DND-41 (cell line): ENCODE measurements around the gene CLSTN2.

Experiments used
- EZH2 ChIP-seq: IDR thresholded peaks from 3 replicates; pipeline ENCODE4 v1.6.1; 2012; ENCODE audit warnings: borderline replicate concordance, low read depth, mild to moderate bottlenecking, moderate library complexity, low read length, inconsistent platforms; ENCODE audit not compliant: severe bottlenecking
- TF ChIP-seq, protein P1 (sequence below): IDR thresholded peaks from 2 replicates; pipeline ENCODE4 v1.5.1; 2012; ENCODE audit warnings: borderline replicate concordance, low read length, moderate library complexity, mild to moderate bottlenecking; ENCODE audit not compliant: poor library complexity, severe bottlenecking; ENCODE audit errors: extremely low read depth

DNA sequence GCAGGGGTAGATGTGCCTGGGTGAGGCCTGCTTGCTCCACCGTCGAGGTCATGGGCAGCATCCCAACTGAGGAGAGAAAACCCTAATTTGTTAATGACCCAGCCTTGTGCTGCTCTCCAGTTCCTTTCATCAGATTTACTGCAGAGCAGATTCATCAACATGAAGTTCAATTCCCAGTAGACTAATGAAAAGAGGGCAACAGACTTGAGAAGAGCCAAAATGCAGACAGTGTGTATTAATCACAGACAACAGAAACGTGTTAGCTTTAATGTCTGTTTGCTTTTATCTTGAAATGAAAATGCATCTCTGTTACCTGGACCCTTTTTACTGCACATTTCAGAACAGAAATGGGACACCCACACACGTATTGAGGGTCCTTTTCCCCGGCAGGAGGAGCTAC lies 639.4 kb downstream of the CLSTN2 start:
- no peak for TF ChIP-seq EZH2
- TF ChIP-seq, protein P1, sequence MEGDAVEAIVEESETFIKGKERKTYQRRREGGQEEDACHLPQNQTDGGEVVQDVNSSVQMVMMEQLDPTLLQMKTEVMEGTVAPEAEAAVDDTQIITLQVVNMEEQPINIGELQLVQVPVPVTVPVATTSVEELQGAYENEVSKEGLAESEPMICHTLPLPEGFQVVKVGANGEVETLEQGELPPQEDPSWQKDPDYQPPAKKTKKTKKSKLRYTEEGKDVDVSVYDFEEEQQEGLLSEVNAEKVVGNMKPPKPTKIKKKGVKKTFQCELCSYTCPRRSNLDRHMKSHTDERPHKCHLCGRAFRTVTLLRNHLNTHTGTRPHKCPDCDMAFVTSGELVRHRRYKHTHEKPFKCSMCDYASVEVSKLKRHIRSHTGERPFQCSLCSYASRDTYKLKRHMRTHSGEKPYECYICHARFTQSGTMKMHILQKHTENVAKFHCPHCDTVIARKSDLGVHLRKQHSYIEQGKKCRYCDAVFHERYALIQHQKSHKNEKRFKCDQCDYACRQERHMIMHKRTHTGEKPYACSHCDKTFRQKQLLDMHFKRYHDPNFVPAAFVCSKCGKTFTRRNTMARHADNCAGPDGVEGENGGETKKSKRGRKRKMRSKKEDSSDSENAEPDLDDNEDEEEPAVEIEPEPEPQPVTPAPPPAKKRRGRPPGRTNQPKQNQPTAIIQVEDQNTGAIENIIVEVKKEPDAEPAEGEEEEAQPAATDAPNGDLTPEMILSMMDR = no peak
